SU-DHL-6 (cell line): ENCODE data around the gene MITF.

Source experiments
- H2AFZ ChIP-seq: fragments of 200-600 bp; sonication (generic); 2 replicates; pipeline ENCODE4 v1.6.1; 2014; ENCODE audit warnings: low read depth, mild to moderate bottlenecking, moderate library complexity, mixed read lengths, antibody characterized with exemption, low read length; ENCODE audit not compliant: severe bottlenecking
- H3F3A ChIP-seq: fragments of 200-600 bp; shearing (Covaris generic); 2 replicates; pipeline ENCODE4 v1.6.0; 2016; ENCODE audit warnings: antibody characterized with exemption, mild to moderate bottlenecking; ENCODE audit not compliant: insufficient read depth
- H3K27ac ChIP-seq: fragments of 200-600 bp; sonication (generic); 2 replicates; pipeline ENCODE4 v1.5.1; 2016; ENCODE audit warnings: low read depth, mild to moderate bottlenecking, low read length, moderate library complexity, mixed read lengths
- H3K27me3 ChIP-seq: fragments of 200-600 bp; sonication (generic), shearing (Covaris generic); 2 replicates; pipeline ENCODE4 v1.6.0; 2014; ENCODE audit warnings: mild to moderate bottlenecking, low read length
- H3K36me3 ChIP-seq: fragments of 200-600 bp; sonication (generic); 2 replicates; pipeline ENCODE4 v1.6.1; 2014; ENCODE audit warnings: mild to moderate bottlenecking, low read length, mixed read lengths
- H3K4me2 ChIP-seq: fragments of 300-600, 200-600 bp; shearing (Covaris generic), sonication (generic); 2 replicates; pipeline ENCODE4 v1.6.0; 2014; ENCODE audit warnings: low read length, low read depth, mild to moderate bottlenecking; ENCODE audit not compliant: poor library complexity, severe bottlenecking
- H3K4me3 ChIP-seq: fragments of 200-600 bp; sonication (generic); 2 replicates; pipeline ENCODE4 v1.5.1; 2014; ENCODE audit warnings: antibody characterized with exemption, low read length, mild to moderate bottlenecking, mixed read lengths; ENCODE audit not compliant: insufficient read depth, poor library complexity, severe bottlenecking
- H3K79me2 ChIP-seq: fragments of 200-600 bp; sonication (generic); 2 replicates; pipeline ENCODE4 v1.6.1; 2014; ENCODE audit warnings: mild to moderate bottlenecking, low read length, moderate library complexity; ENCODE audit not compliant: insufficient read depth
- H3K9ac ChIP-seq: fragments of 200-600 bp; sonication (generic); 2 replicates; pipeline ENCODE4 v1.7.0; 2014; ENCODE audit warnings: mild to moderate bottlenecking, low read length
- H3K9me2 ChIP-seq: fragments of 200-600 bp; sonication (generic); replicated peaks from 2 replicates; pipeline ENCODE4 v1.6.1; 2014; ENCODE audit warnings: low read length; ENCODE audit not compliant: insufficient read depth
- H3K9me3 ChIP-seq: fragments of 200-600 bp; sonication (generic); 2 replicates; pipeline ENCODE4 v1.6.1; 2014; ENCODE audit warnings: low read length, mixed read lengths; ENCODE audit not compliant: insufficient read depth
- H4K20me1 ChIP-seq: fragments of 200-600 bp; sonication (generic); 2 replicates; pipeline ENCODE4 v1.6.1; 2014; ENCODE audit warnings: low read depth, mild to moderate bottlenecking, antibody characterized with exemption, low read length, moderate library complexity, mixed read lengths
- EZH2phosphoT487 ChIP-seq: fragments of 200-600 bp; sonication (generic), shearing (Covaris generic); conservative IDR thresholded peaks from 2 replicates; pipeline ENCODE4 v1.6.1; 2018; ENCODE audit warnings: mild to moderate bottlenecking, antibody characterized with exemption, low read length, moderate library complexity, mixed read lengths
- TF ChIP-seq, protein P1 (sequence below): fragments of 200-600 bp; sonication (generic); IDR thresholded peaks from one replicate; pipeline ENCODE4 v1.5.1; 2017; ENCODE audit warnings: antibody characterized with exemption, mild to moderate bottlenecking, low read length, moderate library complexity; ENCODE audit not compliant: insufficient read depth, poor library complexity, severe bottlenecking

The MITF gene

DNA sequence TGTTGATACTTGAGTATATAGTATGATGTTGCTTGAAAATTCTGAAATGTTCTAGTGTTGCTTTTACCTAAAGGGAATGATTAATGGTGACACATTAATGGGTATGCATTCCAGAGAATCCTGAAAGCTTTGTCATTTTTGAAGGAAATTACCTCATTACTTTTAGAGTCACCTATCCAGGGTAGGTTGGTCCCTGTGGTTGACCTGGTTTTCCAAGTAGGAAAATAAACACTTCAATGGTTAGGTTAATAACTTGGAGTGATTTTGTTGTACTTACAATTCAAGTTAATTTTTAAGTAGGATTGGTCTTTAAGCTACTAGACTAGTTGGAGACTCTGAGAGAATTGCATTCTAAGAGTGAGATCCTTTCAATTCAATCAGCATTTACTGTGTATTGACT is 31.0 kb downstream of the MITF start:
- H3K9me2 ChIP-seq = no peaks in the 10 kb centered on the region
- H3K79me2 ChIP-seq = no peaks in the 10 kb centered on the region
- H3K4me3 ChIP-seq = no peak overlapping the region
- no peak overlapping the region for H3K27ac ChIP-seq
- H4K20me1 ChIP-seq = no peaks in the 10 kb centered on the region
- H3K9me3 ChIP-seq = no peaks in the 10 kb centered on the region
- no peaks in the 10 kb centered on the region for H3K27me3 ChIP-seq
- no peak overlapping the region for H3K4me2 ChIP-seq
- TF ChIP-seq, protein P1, sequence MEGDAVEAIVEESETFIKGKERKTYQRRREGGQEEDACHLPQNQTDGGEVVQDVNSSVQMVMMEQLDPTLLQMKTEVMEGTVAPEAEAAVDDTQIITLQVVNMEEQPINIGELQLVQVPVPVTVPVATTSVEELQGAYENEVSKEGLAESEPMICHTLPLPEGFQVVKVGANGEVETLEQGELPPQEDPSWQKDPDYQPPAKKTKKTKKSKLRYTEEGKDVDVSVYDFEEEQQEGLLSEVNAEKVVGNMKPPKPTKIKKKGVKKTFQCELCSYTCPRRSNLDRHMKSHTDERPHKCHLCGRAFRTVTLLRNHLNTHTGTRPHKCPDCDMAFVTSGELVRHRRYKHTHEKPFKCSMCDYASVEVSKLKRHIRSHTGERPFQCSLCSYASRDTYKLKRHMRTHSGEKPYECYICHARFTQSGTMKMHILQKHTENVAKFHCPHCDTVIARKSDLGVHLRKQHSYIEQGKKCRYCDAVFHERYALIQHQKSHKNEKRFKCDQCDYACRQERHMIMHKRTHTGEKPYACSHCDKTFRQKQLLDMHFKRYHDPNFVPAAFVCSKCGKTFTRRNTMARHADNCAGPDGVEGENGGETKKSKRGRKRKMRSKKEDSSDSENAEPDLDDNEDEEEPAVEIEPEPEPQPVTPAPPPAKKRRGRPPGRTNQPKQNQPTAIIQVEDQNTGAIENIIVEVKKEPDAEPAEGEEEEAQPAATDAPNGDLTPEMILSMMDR = no peak
- no peak for TF ChIP-seq EZH2phosphoT487
- no peak overlapping the region for H3K9ac ChIP-seq
- no peaks in the 10 kb centered on the region for H3K36me3 ChIP-seq
- H2AFZ ChIP-seq = no peak overlapping the region
- no peaks in the 10 kb centered on the region for H3F3A ChIP-seq

DNA sequence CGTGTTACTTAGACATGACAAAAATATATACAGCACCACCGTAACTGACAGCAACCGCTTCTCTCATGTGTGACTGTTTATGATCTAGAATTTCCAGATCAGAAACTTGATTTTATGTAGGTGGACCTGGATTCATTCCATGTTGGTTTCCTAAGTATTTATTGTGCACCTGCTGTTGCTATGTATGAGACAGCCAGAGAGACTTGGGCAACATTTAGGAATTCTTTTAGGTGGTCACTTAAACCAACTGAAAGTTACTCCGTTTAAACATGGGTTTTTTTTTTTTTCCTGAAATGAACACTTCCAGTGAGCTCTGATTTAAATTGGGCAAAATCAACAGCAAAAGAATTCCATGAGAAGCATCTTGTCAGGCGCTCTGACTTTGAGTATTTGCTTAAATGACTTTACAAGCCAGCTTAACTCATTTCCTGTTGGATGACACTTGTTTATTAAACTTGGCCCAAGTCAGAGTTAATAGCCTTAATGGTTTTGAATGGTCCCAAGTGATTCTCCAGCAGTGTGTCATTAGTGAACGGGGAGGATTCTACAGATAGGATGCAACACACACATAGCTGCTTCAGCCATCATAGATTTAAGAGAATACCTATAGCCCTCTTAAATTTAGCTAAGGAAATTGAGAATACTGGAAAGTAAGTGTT is 31.8 kb downstream of the MITF start:
- no peak for TF ChIP-seq EZH2phosphoT487
- TF ChIP-seq, protein P1 = no peak
- no peaks in the 10 kb centered on the region for H3K36me3 ChIP-seq
- H2AFZ ChIP-seq = no peak overlapping the region
- no peaks in the 10 kb centered on the region for H3K9me3 ChIP-seq
- no peaks in the 10 kb centered on the region for H3F3A ChIP-seq
- H4K20me1 ChIP-seq = no peaks in the 10 kb centered on the region
- no peaks in the 10 kb centered on the region for H3K27me3 ChIP-seq
- H3K9ac ChIP-seq = no peak overlapping the region
- H3K27ac ChIP-seq = no peak overlapping the region
- no peaks in the 10 kb centered on the region for H3K79me2 ChIP-seq
- no peak overlapping the region for H3K4me2 ChIP-seq
- no peaks in the 10 kb centered on the region for H3K9me2 ChIP-seq
- no peak overlapping the region for H3K4me3 ChIP-seq

DNA sequence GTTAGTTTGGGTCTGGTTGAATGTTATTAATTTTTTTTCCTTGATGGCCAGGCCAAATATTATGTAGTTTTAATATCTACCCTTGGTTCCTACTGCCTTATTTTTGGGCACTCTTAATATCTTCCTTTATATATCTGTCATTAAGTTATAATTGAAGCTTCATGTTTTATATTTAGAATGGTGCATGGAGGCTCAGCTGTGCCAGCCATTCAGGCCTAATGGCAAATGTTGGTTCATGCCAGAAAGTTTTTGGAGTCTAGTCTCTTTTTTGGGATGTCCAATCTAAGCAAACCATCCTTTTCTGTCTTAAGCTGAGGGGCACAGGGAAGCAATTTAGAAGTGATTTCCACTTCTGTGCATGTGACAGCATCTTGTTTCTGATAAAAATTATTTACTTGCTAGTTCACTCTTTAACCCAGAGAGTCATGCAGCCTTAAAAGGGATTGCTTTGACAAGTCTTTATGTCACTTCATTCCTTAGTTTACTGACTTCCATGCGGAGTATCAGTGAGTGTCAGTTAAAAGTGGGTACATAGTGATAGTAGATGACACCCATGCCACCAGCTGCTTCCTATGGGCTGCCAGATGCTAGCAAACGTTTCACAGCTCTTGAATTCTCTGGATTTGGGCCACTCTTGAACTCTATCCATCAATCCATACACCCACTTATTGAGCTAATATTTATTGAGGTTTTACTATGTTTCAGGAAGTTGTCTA is 33.0 kb downstream of the MITF start:
- H3K9me3 ChIP-seq = no peaks in the 10 kb centered on the region

More for the DNA sequence above, 33.0 kb downstream of the MITF start:
- Histone ChIP-seq H3K4me3 (no peak overlapping the region), H3F3A (no peaks in the 10 kb centered on the region), H2AFZ (no peak overlapping the region), H3K9me2 (no peaks in the 10 kb centered on the region), H3K36me3 (no peaks in the 10 kb centered on the region), H4K20me1 (no peaks in the 10 kb centered on the region), H3K4me2 (no peak overlapping the region), H3K27me3 (no peaks in the 10 kb centered on the region), H3K9ac (no peak overlapping the region), H3K79me2 (no peaks in the 10 kb centered on the region), H3K27ac (no peak overlapping the region)
- no peak for TF ChIP-seq EZH2phosphoT487
- TF ChIP-seq, protein P1 = no peak
